ENCODE data around the gene ULK1. TPM values are rescaled to one million over a fixed set of nuclear protein-coding genes. Genes with fewer than 3 reads are reported as not detected.
"Not testable (repeated sequence)": the region's sequence is repeated elsewhere in the genome, so short reads cannot be mapped to it uniquely, and the experiment has no call there.

Gene ULK1
- total RNA-seq, 1 donor from 2014 or later: 56.1 TPM

- not testable (repeated sequence) for H3K27ac Mint-ChIP-seq (ENCODE audit: unreplicated experiment); DNase-seq (ENCODE audit: low spot score); H3K4me1 Mint-ChIP-seq (ENCODE audit: low read depth); H3K36me3 Mint-ChIP-seq (ENCODE audit: low read depth); H3K9me3 Mint-ChIP-seq (ENCODE audit: low read depth); H3K4me3 Mint-ChIP-seq (ENCODE audit: unreplicated experiment); H3K27me3 Mint-ChIP-seq (ENCODE audit: low read depth)
These were observed 16.0 kb upstream of the ULK1 start for GRCh38 chr12:131878436-131878835.

- peak overlapping the region; percentile 69 for H3K27ac Mint-ChIP-seq (ENCODE audit: unreplicated experiment)
- H3K4me1 Mint-ChIP-seq (ENCODE audit: low read depth): peaks cover 13% of the 10 kb centered on the region
These were observed 11.5 kb upstream of the ULK1 start for GRCh38 chr12:131882804-131883520.

GRCh38 chr12:131883521-131883900 lies 10.9 kb upstream of the ULK1 start:
- Mint-ChIP-seq H3K9me3 (ENCODE audit: low read depth) (peaks cover 10% of the 10 kb centered on the region), H3K4me1 (ENCODE audit: low read depth) (peaks cover 13% of the 10 kb centered on the region), H3K27me3 (ENCODE audit: low read depth) (no peaks in the 10 kb centered on the region), H3K27ac (ENCODE audit: unreplicated experiment) (peak overlapping the region; percentile 69), H3K4me3 (ENCODE audit: unreplicated experiment) (no peak overlapping the region), H3K36me3 (ENCODE audit: low read depth) (peaks cover 4% of the 10 kb centered on the region)
- DNase-seq (ENCODE audit: low spot score): no peak
- TF ChIP-seq CTCF (IDR thresholded peaks at IDR 0.05): no peak

More at GRCh38 chr12:131882804-131883520, 11.5 kb upstream of the ULK1 start:
- H3K4me3 Mint-ChIP-seq (ENCODE audit: unreplicated experiment): no peak overlapping the region
- peaks cover 10% of the 10 kb centered on the region for H3K9me3 Mint-ChIP-seq (ENCODE audit: low read depth)
- no peak for DNase-seq (ENCODE audit: low spot score)
- TF ChIP-seq CTCF (IDR thresholded peaks at IDR 0.05): peak; percentile 50
- no peaks in the 10 kb centered on the region for H3K27me3 Mint-ChIP-seq (ENCODE audit: low read depth)
- H3K36me3 Mint-ChIP-seq (ENCODE audit: low read depth): peaks cover 4% of the 10 kb centered on the region

GRCh38 chr12:131885076-131885475 lies 9.3 kb upstream of the ULK1 start:
- H3K36me3 Mint-ChIP-seq (ENCODE audit: low read depth): not testable (repeated sequence)

GRCh38 chr12:131885543-131886057 lies 8.8 kb upstream of the ULK1 start:
- no peak for DNase-seq (ENCODE audit: low spot score)
- H3K9me3 Mint-ChIP-seq (ENCODE audit: low read depth): peaks cover 10% of the 10 kb centered on the region
- no peak for TF ChIP-seq CTCF (IDR thresholded peaks at IDR 0.05)
- H3K36me3 Mint-ChIP-seq (ENCODE audit: low read depth): peaks cover 4% of the 10 kb centered on the region
- peaks cover 13% of the 10 kb centered on the region for H3K4me1 Mint-ChIP-seq (ENCODE audit: low read depth)
- H3K27ac Mint-ChIP-seq (ENCODE audit: unreplicated experiment): no peak overlapping the region
- H3K27me3 Mint-ChIP-seq (ENCODE audit: low read depth): peaks cover 4% of the 10 kb centered on the region
- no peak overlapping the region for H3K4me3 Mint-ChIP-seq (ENCODE audit: unreplicated experiment)

More at GRCh38 chr12:131885076-131885475, 9.3 kb upstream of the ULK1 start:
- not testable (repeated sequence) for H3K4me3 Mint-ChIP-seq (ENCODE audit: unreplicated experiment); H3K27ac Mint-ChIP-seq (ENCODE audit: unreplicated experiment); H3K27me3 Mint-ChIP-seq (ENCODE audit: low read depth); DNase-seq (ENCODE audit: low spot score); H3K9me3 Mint-ChIP-seq (ENCODE audit: low read depth)
- peaks cover 13% of the 10 kb centered on the region for H3K4me1 Mint-ChIP-seq (ENCODE audit: low read depth)

- H3K9me3 Mint-ChIP-seq (ENCODE audit: low read depth); H3K27ac Mint-ChIP-seq (ENCODE audit: unreplicated experiment); H3K27me3 Mint-ChIP-seq (ENCODE audit: low read depth); H3K4me3 Mint-ChIP-seq (ENCODE audit: unreplicated experiment); DNase-seq (ENCODE audit: low spot score); H3K36me3 Mint-ChIP-seq (ENCODE audit: low read depth): not testable (repeated sequence)
- peaks cover 12% of the 10 kb centered on the region for H3K4me1 Mint-ChIP-seq (ENCODE audit: low read depth)
These were observed 2.7 kb upstream of the ULK1 start for GRCh38 chr12:131891722-131892121.
